H1 (cell line): ENCODE results near the gene CYGB. TPM values are rescaled to one million over a fixed set of nuclear protein-coding genes. Genes with fewer than 3 reads are reported as not detected.

ENCODE experiments used
- CTCF ChIA-PET: fragments of 300-600 bp; sonication (Branson Sonifier 250); formaldehyde crosslinking; loops from one replicate; lab custom pipeline; 2021; ENCODE audit not compliant: partially characterized antibody; lab: Charles Lee
- POLR2A ChIA-PET: fragments of 300-600 bp; sonication (Branson Sonifier 250); formaldehyde crosslinking; loops from one replicate; lab custom pipeline; 2021; ENCODE audit warnings: inconsistent platforms; ENCODE audit not compliant: partially characterized antibody; lab: Charles Lee
- DNase-seq, 2 experiments: peaks; one replicate each; pipeline versions ENCODE4 v3.0.0 to v3.0.0-alpha.2; 2010 to 2022; ENCODE audit warnings: low spot score in 2 of 2, low read depth in 1 of 2, mixed read lengths in 1 of 2
- FAIRE-seq: peaks from 2 replicates; lab custom pipeline; 2011; peaks lifted over from hg19 to GRCh38; lab: Jason Lieb, UNC
- H2AFZ ChIP-seq: 2 replicates; pipeline ENCODE4 v1.8.1; 2012; ENCODE audit warnings: low read length, inconsistent platforms
- H2AK5ac ChIP-seq: 2 replicates; pipeline ENCODE4 v1.6.1; 2013; ENCODE audit warnings: low read depth, low read length
- H2BK120ac ChIP-seq: replicated peaks from 2 replicates; pipeline ENCODE3; 2013; ENCODE audit warnings: low read depth, low read length, inconsistent platforms
- H2BK12ac ChIP-seq: 2 replicates; pipeline ENCODE4 v1.6.1; 2013; ENCODE audit warnings: low read depth, low read length
- H2BK15ac ChIP-seq: 2 replicates; pipeline ENCODE4 v1.6.1; 2013; ENCODE audit warnings: low read length
- H2BK20ac ChIP-seq: 2 replicates; pipeline ENCODE4 v1.6.1; 2013; ENCODE audit warnings: low read length
- H2BK5ac ChIP-seq: 2 replicates; pipeline ENCODE4 v1.6.1; 2013; ENCODE audit warnings: low read depth, low read length
- H3K14ac ChIP-seq: 2 replicates; pipeline ENCODE4 v1.6.1; 2013; ENCODE audit warnings: inconsistent platforms; ENCODE audit not compliant: insufficient read length
- H3K18ac ChIP-seq: 2 replicates; pipeline ENCODE4 v1.6.1; 2013; ENCODE audit warnings: low read length; ENCODE audit errors: extremely low read depth
- H3K23ac ChIP-seq: 2 replicates; pipeline ENCODE4 v1.6.1; 2013; ENCODE audit warnings: inconsistent platforms; ENCODE audit not compliant: insufficient read length
- H3K23me2 ChIP-seq: 2 replicates; pipeline ENCODE4 v1.6.1; 2013; ENCODE audit warnings: low read depth, low read length
- H3K27ac ChIP-seq: 2 replicates; pipeline ENCODE4 v1.6.1; 2011; ENCODE audit warnings: low read depth, low read length, inconsistent platforms
- H3K27me3 ChIP-seq, 4 experiments: replicated peaks in 1 of 4; 1 replicate in 1 of 4; 2 replicates in 3 of 4; pipeline versions ENCODE4 v1.6.1 to v1.8.1; 2011 to 2013; ENCODE audit warnings: low read length in 3 of 4, mild to moderate bottlenecking in 3 of 4, inconsistent platforms in 2 of 4, mixed read lengths in 2 of 4, moderate library complexity in 1 of 4; ENCODE audit not compliant: control insufficient read depth in 3 of 4, insufficient read depth in 3 of 4; ENCODE audit errors: extremely low read depth in 1 of 4
- H3K36me3 ChIP-seq, 4 experiments: 2 replicates each; pipeline versions ENCODE4 v1.6.1 to v1.8.1; 2011 to 2013; ENCODE audit warnings: mild to moderate bottlenecking in 4 of 4, low read length in 3 of 4, moderate library complexity in 2 of 4, control low read depth in 1 of 4, inconsistent platforms in 1 of 4; ENCODE audit not compliant: insufficient read depth in 4 of 4, control insufficient read depth in 2 of 4
- H3K4ac ChIP-seq: replicated peaks from 2 replicates; pipeline ENCODE3; 2013; ENCODE audit warnings: low read length, low read depth, mixed read lengths, inconsistent platforms; ENCODE audit not compliant: insufficient read length
- H3K4me1 ChIP-seq, 4 experiments: replicated peaks in 1 of 4; 1 replicate in 1 of 4; 2 replicates in 3 of 4; pipeline versions ENCODE4 v1.6.1 to v1.8.1; 2011 to 2013; ENCODE audit warnings: low read length in 3 of 4, inconsistent platforms in 2 of 4, mixed read lengths in 1 of 4; ENCODE audit not compliant: insufficient read depth in 4 of 4, control insufficient read depth in 3 of 4
- H3K4me2 ChIP-seq, 2 experiments: 2 replicates each; pipeline versions ENCODE4 v1.6.1 to v1.8.1; 2011 to 2013; ENCODE audit warnings: low read depth in 2 of 2, low read length in 2 of 2, control low read depth in 1 of 2, inconsistent platforms in 1 of 2, mild to moderate bottlenecking in 1 of 2; ENCODE audit not compliant: insufficient read depth in 1 of 2
- H3K4me3 ChIP-seq, 4 experiments: fragments of 200-600, 300-600 bp in 1 of 4; sonication (generic), shearing (Covaris generic), sonication (Bioruptor Twin) in 1 of 4; 2 replicates each; pipeline versions ENCODE4 v1.5.1 to v1.8.1; 2011 to 2016; ENCODE audit warnings: low read length in 4 of 4, low read depth in 3 of 4, control low read depth in 2 of 4, inconsistent platforms in 2 of 4, mild to moderate bottlenecking in 2 of 4, mixed read lengths in 1 of 4, moderate library complexity in 1 of 4; ENCODE audit not compliant: insufficient read depth in 2 of 4; ENCODE audit errors: extremely low read depth in 1 of 4
- H3K56ac ChIP-seq: replicated peaks from 2 replicates; pipeline ENCODE3; 2013; ENCODE audit warnings: low read depth, mild to moderate bottlenecking, mixed read lengths, low read length, inconsistent platforms; ENCODE audit not compliant: insufficient read length
- H3K79me1 ChIP-seq: 2 replicates; pipeline ENCODE4 v1.6.1; 2013; ENCODE audit warnings: low read depth, low read length, control low read depth
- H3K79me2 ChIP-seq, 2 experiments: 2 replicates each; pipeline versions ENCODE4 v1.6.1 to v1.8.1; 2012 to 2013; ENCODE audit warnings: low read length in 2 of 2, mild to moderate bottlenecking in 2 of 2, inconsistent platforms in 1 of 2; ENCODE audit not compliant: insufficient read depth in 2 of 2, control insufficient read depth in 1 of 2
- H3K9ac ChIP-seq, 4 experiments: replicated peaks in 1 of 4; 1 replicate in 1 of 4; 2 replicates in 3 of 4; pipeline versions ENCODE4 v1.6.1 to v1.8.1; 2011 to 2013; ENCODE audit warnings: low read depth in 3 of 4, low read length in 3 of 4, control low read depth in 2 of 4, mild to moderate bottlenecking in 2 of 4, moderate library complexity in 2 of 4, inconsistent platforms in 1 of 4; ENCODE audit errors: extremely low read depth in 1 of 4
- H3K9me3 ChIP-seq, 2 experiments: 2 replicates each; pipeline versions ENCODE4 v1.6.1 to v1.8.1; 2012 to 2013; ENCODE audit warnings: mild to moderate bottlenecking in 2 of 2, moderate library complexity in 2 of 2, control low read depth in 1 of 2, inconsistent platforms in 1 of 2, low read depth in 1 of 2, low read length in 1 of 2, mixed read lengths in 1 of 2; ENCODE audit not compliant: insufficient read depth in 2 of 2
- H4K20me1 ChIP-seq, 2 experiments: replicated peaks in 1 of 2; 2 replicates each; pipeline versions ENCODE3 to v1.8.1; 2011 to 2013; ENCODE audit warnings: inconsistent platforms in 2 of 2, low read length in 2 of 2, mild to moderate bottlenecking in 1 of 2; ENCODE audit not compliant: insufficient read depth in 2 of 2, control insufficient read depth in 1 of 2
- H4K5ac ChIP-seq: 2 replicates; pipeline ENCODE4 v1.6.1; 2013; ENCODE audit warnings: low read length, low read depth, mixed read lengths, inconsistent platforms; ENCODE audit not compliant: insufficient read length
- H4K8ac ChIP-seq: 2 replicates; pipeline ENCODE4 v1.8.0; 2013; ENCODE audit warnings: mild to moderate bottlenecking, moderate library complexity, low read length, inconsistent platforms; ENCODE audit not compliant: insufficient read depth; ENCODE audit errors: extremely low read depth
- H4K91ac ChIP-seq: replicated peaks from 2 replicates; pipeline ENCODE3; 2013; ENCODE audit warnings: low read length, mixed read lengths, inconsistent platforms; ENCODE audit not compliant: insufficient read length
- SIN3A ChIP-seq, 2 experiments: IDR thresholded peaks in 1 of 2; conservative IDR thresholded peaks in 1 of 2; 2 replicates each; pipeline ENCODE4 v1.6.1; 2011 to 2012; ENCODE audit warnings: low read length in 2 of 2, improper control_type of control experiment in 1 of 2, low read depth in 1 of 2, mild to moderate bottlenecking in 1 of 2
- TAF7 ChIP-seq: optimal IDR thresholded peaks from 2 replicates; pipeline ENCODE3; 2011; ENCODE audit warnings: low read depth, mild to moderate bottlenecking, inconsistent platforms, low read length, moderate library complexity, borderline replicate concordance
- WGBS, 2 experiments: shearing (Covaris generic) in 1 of 2; methylation state at CpG; one replicate each; pipeline versions ENCODE4 v1.1.6 to v1.1.7; 2013 to 2015; ENCODE audit warnings: low lambda C conversion rate in 2 of 2, mixed read lengths in 2 of 2, inconsistent platforms in 1 of 2, low coverage in 1 of 2, missing lambda C conversion rate in 1 of 2; ENCODE audit not compliant: insufficient replicate concordance in 2 of 2, insufficient coverage in 1 of 2, insufficient read length in 1 of 2; ENCODE audit errors: extremely low coverage in 1 of 2, missing lambda C conversion rate in 1 of 2; 5-methylcytosine and 5-hydroxymethylcytosine counted together
- polyA plus RNA-seq, 7 experiments: library from polyadenylated mRNA; depleted of rRNA in 3 of 7; stranded (reverse) in 5 of 7; unstranded in 2 of 7; fragments of >200 nt in 5 of 7; fragments of 200-250 nt in 2 of 7; gene quantifications; 1 replicate in 5 of 7; 2 replicates in 1 of 7; 4 replicates in 1 of 7; pipeline versions ENCODE4 v1.2.1 to v1.2.3, GENCODE V29; 2011 to 2013; ENCODE audit warnings: missing spikeins in 2 of 7, mixed read lengths in 2 of 7
- total RNA-seq: library from RNA; stranded (reverse); fragmentation: NEBNext Ultra II Directional; extraction: Animal tissue kit (Norgen Biotek cat#: 25700); gene quantifications from 2 replicates; pipeline ENCODE4 v1.2.1, GENCODE V29; 2021

The CYGB gene
- total and polyA plus RNA-seq, 2 of the 8 experiments (the other 6 are each of a cell fraction or from before 2014, with no cell fraction given), result 2.7 to 3.7 TPM

GRCh38 chr17:76547642-76548202 is 10.2 kb upstream of the CYGB start:
- H3K4me1 ChIP-seq, result peaks cover 4 to 30% (median 10%) of the 10 kb centered on the region in 4 experiments; a peak in 6 of 7 replicates
- H3K18ac ChIP-seq, result no peak overlapping the region
- H2BK15ac ChIP-seq, result 0 out of 2 replicates have a peak overlapping the region, but pooled peaks have one; percentile 54
- no peaks in the 10 kb centered on the region for H3K79me1 ChIP-seq
- no peak for DNase-seq
- H4K20me1 ChIP-seq, result peaks cover 0 to 7% of the 10 kb centered on the region in 2 experiments
- no peak overlapping the region for H3K4me2 ChIP-seq
- TF ChIP-seq SIN3A (conservative IDR thresholded peaks at IDR 0.05 in 1 of 2, IDR thresholded peaks at IDR 0.05 in 1 of 2; ENCODE audit: low read depth in 1 of 2, low read length in 2 of 2) (no peak), TAF7 (no peak)
- no peaks in the 10 kb centered on the region for H3K9me3 ChIP-seq
- FAIRE-seq, result no peak
- H3K14ac ChIP-seq, result no peak overlapping the region
- no peak overlapping the region for H3K4me3 ChIP-seq
- peak overlapping the region; percentile 27 for H4K91ac ChIP-seq
- WGBS, 2 experiments, result 76% methylated on average over 2 of the region's 2 CpGs; no CpG with 5 or more reads in 1 of the 2 experiments
- no peaks in the 10 kb centered on the region; a peak in 1 of 7 replicates for H3K27me3 ChIP-seq
- POLR2A ChIA-PET, result interaction anchor here (1.2 to 1.6 kb wide), 2 partner anchors 10 to 23 kb away, joined by 4 to 5 read pairs; no protein-coding TSS in a partner anchor
- peak overlapping the region; percentile 99 for H3K56ac ChIP-seq
- no peak overlapping the region for H4K8ac ChIP-seq
- H3K23ac ChIP-seq, result no peak overlapping the region
- no peak overlapping the region for H4K5ac ChIP-seq
- no peaks in the 10 kb centered on the region for H3K36me3 ChIP-seq
- H2BK5ac ChIP-seq, result no peak overlapping the region
- H3K79me2 ChIP-seq, result no peaks in the 10 kb centered on the region; a peak in 1 of 4 replicates
- no peak overlapping the region for H2BK20ac ChIP-seq
- no peak overlapping the region for H2BK12ac ChIP-seq
- no peak overlapping the region for H3K4ac ChIP-seq
- no peak overlapping the region for H3K27ac ChIP-seq
- H2AK5ac ChIP-seq, result no peak overlapping the region
- H3K23me2 ChIP-seq, result peaks cover 6% of the 10 kb centered on the region; the same call in 1 of the 2 replicates
- no peak overlapping the region for H2AFZ ChIP-seq
- H3K9ac ChIP-seq, result no peak overlapping the region
- H2BK120ac ChIP-seq, result no peak overlapping the region
- CTCF ChIA-PET, result interaction anchor here (1.0 to 15.6 kb wide), 9 partner anchors 10 to 229 kb away, joined by 3 to 260 read pairs (median 12); partner anchors contain the start of gene CYGB
